ENCODE data around the gene FGF14.

DNA sequence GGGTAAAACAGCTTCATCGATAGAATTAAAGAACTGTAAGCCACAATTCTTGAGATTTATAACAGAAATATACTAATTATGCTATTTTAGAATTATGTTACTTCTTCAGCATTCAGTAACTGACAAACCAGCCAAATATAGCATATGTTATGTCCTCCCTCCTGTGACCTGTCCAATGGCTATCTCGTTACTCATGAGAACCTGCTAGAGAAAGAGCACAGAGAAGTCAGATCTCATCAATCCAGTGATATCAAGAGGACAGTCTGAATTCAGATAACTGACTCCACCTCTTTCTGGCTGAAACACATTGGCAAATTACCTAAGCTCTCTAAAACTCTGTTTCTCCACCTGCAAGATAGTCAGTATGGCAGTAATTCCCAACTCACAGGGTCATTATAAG is 170.4 kb downstream of the FGF14 start:
- TF ChIP-seq SUZ12 (IDR thresholded peaks at IDR 0.05; ENCODE audit: extremely low read depth, insufficient read depth, insufficient read length) (no peak), ZNF274 (IDR thresholded peaks at IDR 0.05; ENCODE audit: low read depth, low read length) (no peak)
